Measurements from ENCODE around the gene CAPRIN1. TPM values are rescaled to one million over a fixed set of nuclear protein-coding genes. Genes with fewer than 3 reads are reported as not detected.
A peak's percentile ranks its signal among the peaks of the same experiment; 100 is the strongest.
"Not testable (repeated sequence)": the region's sequence is repeated elsewhere in the genome, so short reads cannot be mapped to it uniquely, and the experiment has no call there.

The CAPRIN1 gene
- total RNA-seq, 1 donor = 145 TPM

- no peak for DNase-seq (ENCODE audit: low read depth in 2 of 3, low spot score in 2 of 3)
Observed at GRCh38 chr11:34050581-34051348, 766 bp upstream of the CAPRIN1 start.

DNA sequence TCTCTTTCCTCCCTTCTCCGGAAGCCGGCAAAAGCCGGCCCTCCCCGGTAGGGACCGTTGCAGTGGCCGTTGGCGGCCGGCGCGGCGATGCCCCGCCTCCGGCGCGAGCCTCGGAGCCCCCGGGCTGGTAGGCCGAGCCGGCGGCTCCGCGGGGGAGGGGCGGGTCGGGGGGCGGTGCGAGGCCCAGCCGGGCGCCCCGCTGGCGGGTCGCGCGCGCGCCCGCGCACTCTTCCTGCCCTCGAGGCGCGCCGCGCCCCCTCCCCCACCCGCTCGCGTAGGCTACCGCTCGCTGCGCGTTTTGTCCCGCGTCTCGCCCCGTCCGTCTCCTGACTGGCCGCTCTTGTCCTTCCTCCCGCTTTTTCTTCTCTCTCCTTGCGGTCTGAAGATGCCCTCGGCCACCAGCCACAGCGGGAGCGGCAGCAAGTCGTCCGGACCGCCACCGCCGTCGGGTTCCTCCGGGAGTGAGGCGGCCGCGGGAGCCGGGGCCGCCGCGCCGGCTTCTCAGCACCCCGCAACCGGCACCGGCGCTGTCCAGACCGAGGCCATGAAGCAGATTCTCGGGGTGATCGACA is 591 bp downstream of the CAPRIN1 start:
- DNase-seq (ENCODE audit: low read depth in 2 of 3, low spot score in 2 of 3) = peak; percentile 85 to 93 (median 92)

DNA sequence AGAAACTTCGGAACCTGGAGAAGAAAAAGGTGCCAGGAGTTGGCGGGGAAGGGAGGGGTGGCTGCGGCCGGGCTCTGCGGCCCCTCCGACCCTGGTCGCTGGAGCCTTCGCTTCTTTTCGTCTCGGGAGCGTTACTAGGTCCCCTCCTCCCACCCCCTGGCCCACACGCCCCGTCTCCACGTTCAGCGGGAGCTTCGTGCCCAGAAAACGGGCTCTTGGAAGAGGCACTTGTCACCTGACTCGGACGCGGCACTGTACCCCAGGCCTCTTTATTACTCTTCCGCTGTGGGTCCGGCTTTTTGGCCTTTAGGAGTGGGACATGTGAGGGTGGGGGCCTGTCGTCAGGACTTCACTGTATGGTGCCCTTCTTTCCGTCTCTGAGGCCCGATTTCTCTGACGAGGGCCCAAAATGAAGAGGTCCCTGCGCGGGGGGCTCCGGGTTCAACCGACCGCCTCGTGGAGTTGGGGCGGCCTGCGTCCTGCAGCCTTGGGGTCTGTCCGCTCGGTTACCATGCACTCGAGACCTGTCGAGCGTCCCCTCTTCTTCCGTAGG is 1.2 kb downstream of the CAPRIN1 start:
- DNase-seq (ENCODE audit: low read depth in 2 of 3, low spot score in 2 of 3) = peak in 1 of 3 donors; percentile 5

GRCh38 chr11:34053161-34053686 is 1.7 kb downstream of the CAPRIN1 start:
- peak; percentile 32 to 89 (median 81) for DNase-seq (ENCODE audit: low read depth in 2 of 3, low spot score in 2 of 3)

GRCh38 chr11:34054351-34054750 is 2.8 kb downstream of the CAPRIN1 start:
- not testable (repeated sequence) for DNase-seq (ENCODE audit: low read depth in 2 of 3, low spot score in 2 of 3)

GRCh38 chr11:34055218-34056000 is 3.9 kb downstream of the CAPRIN1 start:
- DNase-seq (ENCODE audit: low read depth in 2 of 3, low spot score in 2 of 3) = no peak

DNA sequence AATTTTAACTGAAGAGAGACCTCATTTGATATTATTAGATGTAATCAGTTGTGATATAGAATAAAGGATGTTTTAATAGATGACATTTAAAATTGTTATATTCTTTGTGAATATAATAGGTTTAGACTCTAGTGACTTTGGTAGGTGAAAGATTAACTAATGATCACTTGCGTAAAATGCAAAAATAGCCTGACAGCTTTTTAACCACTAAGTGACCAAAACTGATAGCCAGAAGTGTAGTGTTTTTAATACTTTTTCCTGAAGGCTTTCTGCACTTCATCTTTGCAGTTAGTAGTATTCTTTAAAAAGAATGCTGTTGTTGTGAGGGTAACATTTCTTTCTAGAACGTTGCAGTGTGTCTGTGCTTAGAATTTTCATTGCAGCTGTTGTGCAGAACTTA is 5.1 kb downstream of the CAPRIN1 start:
- no peak for DNase-seq (ENCODE audit: low read depth in 2 of 3, low spot score in 2 of 3)

DNA sequence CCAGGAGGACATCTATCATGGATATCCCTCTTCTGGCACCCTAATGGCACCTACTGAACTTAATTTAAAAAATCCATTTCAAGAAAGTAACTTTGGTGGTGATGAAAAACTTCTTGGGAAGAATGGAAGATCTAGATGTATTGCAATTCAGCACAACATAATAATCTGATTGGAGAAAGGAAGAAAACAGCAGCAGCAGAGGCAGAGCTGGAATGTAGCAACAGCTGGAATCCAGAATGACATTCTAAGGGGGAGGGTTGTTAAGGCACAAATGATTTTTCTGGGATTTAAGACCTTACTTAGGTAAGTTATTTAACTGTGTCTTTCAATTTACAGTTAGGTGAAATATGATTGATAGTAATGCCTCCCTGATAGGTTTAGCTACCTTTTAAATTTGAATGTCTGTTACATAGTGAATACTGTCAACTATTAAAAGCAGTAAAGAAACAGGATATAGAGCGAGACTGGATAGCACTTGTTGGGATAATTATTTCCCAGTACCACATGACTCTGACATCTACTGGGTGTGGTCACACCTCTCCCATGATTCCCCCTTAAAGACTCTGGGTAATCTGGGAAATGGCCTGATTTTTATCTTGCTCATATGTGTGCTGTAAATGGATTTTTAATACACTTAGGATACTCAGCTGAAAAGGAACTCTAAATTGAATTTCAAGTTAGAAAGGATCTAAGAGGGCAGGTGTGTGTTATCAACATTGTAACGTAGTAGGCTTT is 11.7 kb downstream of the CAPRIN1 start:
- no peak for DNase-seq (ENCODE audit: low read depth in 2 of 3, low spot score in 2 of 3)

- no peak for DNase-seq (ENCODE audit: low read depth in 2 of 3, low spot score in 2 of 3)
Observed at GRCh38 chr11:34064291-34064690, 12.8 kb downstream of the CAPRIN1 start.

DNA sequence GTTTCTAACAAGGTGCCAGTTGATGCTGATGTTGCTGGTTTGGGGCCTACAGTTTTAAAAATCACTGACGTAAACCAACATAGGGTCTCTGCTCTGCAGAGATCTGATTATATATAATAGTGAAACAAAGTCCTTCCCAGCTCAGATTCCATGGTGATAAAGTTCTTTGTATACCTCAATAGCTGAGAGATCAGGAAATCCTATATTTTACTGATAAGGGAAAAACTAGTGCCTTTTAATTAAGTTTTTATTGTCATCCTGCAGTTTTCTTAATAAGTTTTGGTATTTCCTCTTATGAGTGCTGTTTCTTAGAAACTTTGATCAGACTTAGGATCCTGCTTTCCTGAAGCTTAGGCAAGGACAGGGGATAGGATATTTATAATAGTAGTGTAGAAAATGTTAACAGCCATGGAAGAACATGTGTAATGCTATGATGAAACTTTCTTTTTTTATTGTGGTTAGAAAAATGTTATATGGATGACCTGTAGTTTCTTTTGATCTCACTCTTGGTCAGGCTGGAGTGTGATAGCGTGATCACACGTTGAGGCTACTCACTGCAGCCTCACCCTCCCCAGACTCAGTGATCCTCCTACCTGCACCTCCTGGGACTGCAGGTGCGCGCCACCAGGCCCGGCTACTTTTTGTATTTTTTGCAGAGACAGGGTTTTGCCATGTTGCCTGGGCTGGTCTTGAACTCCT is 14.1 kb downstream of the CAPRIN1 start:
- no peak for DNase-seq (ENCODE audit: low read depth in 2 of 3, low spot score in 2 of 3)

DNA sequence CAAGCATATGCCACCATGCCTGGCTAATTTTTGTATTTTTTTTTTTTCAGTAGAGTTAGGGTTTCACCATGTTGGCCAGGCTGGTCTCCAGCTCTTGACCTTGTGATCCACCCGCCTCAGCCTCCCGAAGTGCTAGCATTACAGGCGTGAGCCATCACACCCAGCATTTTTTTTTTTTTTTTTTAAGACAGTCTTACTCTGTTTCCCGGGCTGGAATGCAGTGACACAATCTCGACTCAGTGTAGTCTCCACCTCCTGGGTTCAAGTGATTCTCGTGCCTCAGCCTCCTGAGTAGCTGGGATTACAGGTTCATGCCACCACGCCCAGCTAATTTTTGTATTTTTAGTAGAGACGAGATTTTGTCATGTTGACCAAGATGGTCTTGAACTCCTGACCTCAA is 15.2 kb downstream of the CAPRIN1 start:
- DNase-seq (ENCODE audit: low read depth in 2 of 3, low spot score in 2 of 3) = not testable (repeated sequence)

- no peak for DNase-seq (ENCODE audit: low read depth in 2 of 3, low spot score in 2 of 3)
Observed at GRCh38 chr11:34067383-34068065, 16.0 kb downstream of the CAPRIN1 start.

- peak in 1 of 3 donors; percentile 7 for DNase-seq (ENCODE audit: low read depth in 2 of 3, low spot score in 2 of 3)
Observed at GRCh38 chr11:34068111-34068510, 16.6 kb downstream of the CAPRIN1 start.

GRCh38 chr11:34071306-34071705 is 19.8 kb downstream of the CAPRIN1 start:
- DNase-seq (ENCODE audit: low read depth in 2 of 3, low spot score in 2 of 3) = not testable (repeated sequence)

DNA sequence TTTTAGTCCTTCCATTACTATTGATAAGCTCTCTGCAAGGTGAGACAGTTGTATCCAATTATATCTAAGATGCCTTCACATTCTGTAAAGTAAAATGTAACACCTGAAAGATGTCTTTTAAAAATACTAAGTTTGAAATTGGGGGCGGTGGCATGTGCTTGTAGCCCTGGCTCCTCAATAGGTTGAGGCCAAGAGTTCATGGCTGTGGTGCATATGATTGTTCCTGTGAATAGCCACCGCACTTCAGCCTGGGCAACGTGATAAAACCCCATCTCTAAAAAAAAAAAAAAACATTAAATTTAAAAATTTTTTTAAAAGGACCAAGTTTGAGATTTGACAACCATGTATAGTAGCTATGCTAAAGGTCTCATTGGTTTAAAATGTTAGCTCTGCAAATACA is 20.5 kb downstream of the CAPRIN1 start:
- DNase-seq (ENCODE audit: low read depth in 2 of 3, low spot score in 2 of 3) = no peak

DNA sequence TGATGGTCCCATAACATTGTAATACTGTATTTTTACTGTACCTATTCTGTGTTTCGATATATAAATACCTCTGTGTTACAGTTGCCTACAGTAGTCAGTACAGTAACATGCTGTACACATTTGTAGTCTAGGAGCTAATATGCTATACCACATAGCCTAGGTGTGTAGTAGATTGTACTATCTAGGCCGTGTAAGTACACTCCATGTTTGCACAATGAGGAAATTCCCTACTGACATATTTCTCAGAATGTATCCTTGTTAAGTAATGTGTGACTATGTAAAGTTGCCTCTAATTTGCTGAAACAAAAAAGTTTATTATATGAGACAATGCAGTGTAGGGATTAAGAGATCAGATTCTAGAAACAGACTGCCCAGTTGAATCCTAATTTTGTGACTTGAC is 21.3 kb downstream of the CAPRIN1 start:
- no peak for DNase-seq (ENCODE audit: low read depth in 2 of 3, low spot score in 2 of 3)

DNA sequence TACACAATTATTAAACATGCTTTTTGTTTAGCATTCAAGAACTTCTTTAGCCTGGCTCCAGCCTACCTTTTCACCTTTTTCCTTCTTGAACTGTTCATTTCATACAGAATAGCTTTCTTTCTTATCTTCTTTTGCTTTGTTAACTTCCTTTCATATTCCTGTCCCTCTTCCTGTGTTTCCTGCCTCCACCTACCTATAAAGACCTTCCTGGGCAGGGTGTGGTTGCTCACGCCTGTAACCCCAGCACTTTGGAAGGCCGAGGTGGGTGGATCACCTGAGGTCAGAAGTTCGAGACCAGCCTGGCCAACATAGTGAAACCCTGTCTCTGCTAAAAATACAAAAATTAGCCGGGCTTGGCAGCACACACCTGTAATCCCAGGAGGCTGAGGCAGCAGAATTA is 22.9 kb downstream of the CAPRIN1 start:
- no peak for DNase-seq (ENCODE audit: low read depth in 2 of 3, low spot score in 2 of 3)

GRCh38 chr11:34075178-34075820 is 23.8 kb downstream of the CAPRIN1 start:
- DNase-seq (ENCODE audit: low read depth in 2 of 3, low spot score in 2 of 3) = no peak

GRCh38 chr11:34080609-34081008 is 29.1 kb downstream of the CAPRIN1 start:
- no peak for DNase-seq (ENCODE audit: low read depth in 2 of 3, low spot score in 2 of 3)

Data from hematopoietic multipotent progenitor cell (in vitro differentiated cells).